ENCODE results near the gene MAP4.

MAP4 gene

GRCh38 chr3:47870702-47871260, 145.4 kb downstream of the MAP4 start:
- no peaks in the 10 kb centered on the region for H3K9me3 ChIP-seq (ENCODE audit: control insufficient read depth, insufficient read depth, low read length)
- no peaks in the 10 kb centered on the region for H4K20me1 ChIP-seq (ENCODE audit: control insufficient read depth, insufficient read depth, low read depth, low read length)
- no peak overlapping the region for H3K4me3 ChIP-seq (ENCODE audit: low read length)
- H3K27ac ChIP-seq (ENCODE audit: low read depth, low read length) = no peak overlapping the region
- no peak for TF ChIP-seq EZH2phosphoT487 (IDR thresholded peaks at IDR 0.05; ENCODE audit: borderline replicate concordance, low read length)
- H3K27me3 ChIP-seq (ENCODE audit: control insufficient read depth, low read length) = no peaks in the 10 kb centered on the region
- no peak overlapping the region for H3K4me2 ChIP-seq (ENCODE audit: low read length)
- H3K79me2 ChIP-seq (ENCODE audit: control insufficient read depth, low read length) = no peaks in the 10 kb centered on the region
- H3K36me3 ChIP-seq (ENCODE audit: control insufficient read depth, low read length) = peaks cover 47% of the 10 kb centered on the region
- H3F3A ChIP-seq (ENCODE audit: control insufficient read depth, insufficient read depth) = no peaks in the 10 kb centered on the region
- H3K4me1 ChIP-seq (ENCODE audit: control insufficient read depth, low read length) = no peaks in the 10 kb centered on the region
- H3K9me2 ChIP-seq (replicated peaks; ENCODE audit: control insufficient read depth, low read length) = no peaks in the 10 kb centered on the region

- TF ChIP-seq CTCF (IDR thresholded peaks at IDR 0.05; ENCODE audit: low read depth, low read length, poor library complexity, severe bottlenecking) (no peak), EZH2phosphoT487 (IDR thresholded peaks at IDR 0.05; ENCODE audit: borderline replicate concordance, low read length) (no peak)
- Histone ChIP-seq H3K4me1 (ENCODE audit: control insufficient read depth, low read length) (no peaks in the 10 kb centered on the region), H4K20me1 (ENCODE audit: control insufficient read depth, insufficient read depth, low read depth, low read length) (no peaks in the 10 kb centered on the region), H3K4me3 (ENCODE audit: low read length) (no peak overlapping the region), H3K9me2 (replicated peaks; ENCODE audit: control insufficient read depth, low read length) (no peaks in the 10 kb centered on the region), H3K4me2 (ENCODE audit: low read length) (no peak overlapping the region), H3K27me3 (ENCODE audit: control insufficient read depth, low read length) (no peaks in the 10 kb centered on the region), H3K79me2 (ENCODE audit: control insufficient read depth, low read length) (no peaks in the 10 kb centered on the region), H3F3A (ENCODE audit: control insufficient read depth, insufficient read depth) (no peaks in the 10 kb centered on the region), H3K9me3 (ENCODE audit: control insufficient read depth, insufficient read depth, low read length) (no peaks in the 10 kb centered on the region), H3K27ac (ENCODE audit: low read depth, low read length) (no peak overlapping the region), H3K36me3 (ENCODE audit: control insufficient read depth, low read length) (peaks cover 47% of the 10 kb centered on the region)
Measured at GRCh38 chr3:47870156-47870555, 146.1 kb downstream of the MAP4 start.

GRCh38 chr3:47868306-47868705, 147.9 kb downstream of the MAP4 start:
- no peaks in the 10 kb centered on the region for H3F3A ChIP-seq (ENCODE audit: control insufficient read depth, insufficient read depth)
- H3K4me3 ChIP-seq (ENCODE audit: low read length) = no peak overlapping the region
- no peak for TF ChIP-seq EZH2phosphoT487 (IDR thresholded peaks at IDR 0.05; ENCODE audit: borderline replicate concordance, low read length)
- no peak overlapping the region for H3K4me2 ChIP-seq (ENCODE audit: low read length)
- no peaks in the 10 kb centered on the region for H3K79me2 ChIP-seq (ENCODE audit: control insufficient read depth, low read length)
- no peaks in the 10 kb centered on the region for H3K4me1 ChIP-seq (ENCODE audit: control insufficient read depth, low read length)
- H3K36me3 ChIP-seq (ENCODE audit: control insufficient read depth, low read length) = peaks cover 45% of the 10 kb centered on the region
- no peaks in the 10 kb centered on the region for H4K20me1 ChIP-seq (ENCODE audit: control insufficient read depth, insufficient read depth, low read depth, low read length)
- H3K27ac ChIP-seq (ENCODE audit: low read depth, low read length) = no peak overlapping the region
- H3K27me3 ChIP-seq (ENCODE audit: control insufficient read depth, low read length) = no peaks in the 10 kb centered on the region
- H3K9me3 ChIP-seq (ENCODE audit: control insufficient read depth, insufficient read depth, low read length) = no peaks in the 10 kb centered on the region
- H3K9me2 ChIP-seq (replicated peaks; ENCODE audit: control insufficient read depth, low read length) = no peaks in the 10 kb centered on the region

GRCh38 chr3:47867451-47868044, 148.7 kb downstream of the MAP4 start:
- H3K36me3 ChIP-seq (ENCODE audit: control insufficient read depth, low read length) = peaks cover 45% of the 10 kb centered on the region
- no peaks in the 10 kb centered on the region for H3F3A ChIP-seq (ENCODE audit: control insufficient read depth, insufficient read depth)
- H3K9me2 ChIP-seq (replicated peaks; ENCODE audit: control insufficient read depth, low read length) = no peaks in the 10 kb centered on the region
- H3K4me2 ChIP-seq (ENCODE audit: low read length) = no peak overlapping the region
- no peak overlapping the region for H3K4me3 ChIP-seq (ENCODE audit: low read length)
- no peak overlapping the region for H3K27ac ChIP-seq (ENCODE audit: low read depth, low read length)
- no peaks in the 10 kb centered on the region for H4K20me1 ChIP-seq (ENCODE audit: control insufficient read depth, insufficient read depth, low read depth, low read length)
- no peaks in the 10 kb centered on the region for H3K9me3 ChIP-seq (ENCODE audit: control insufficient read depth, insufficient read depth, low read length)
- H3K4me1 ChIP-seq (ENCODE audit: control insufficient read depth, low read length) = no peaks in the 10 kb centered on the region
- TF ChIP-seq CTCF (IDR thresholded peaks at IDR 0.05; ENCODE audit: low read depth, low read length, poor library complexity, severe bottlenecking) (no peak), EZH2phosphoT487 (IDR thresholded peaks at IDR 0.05; ENCODE audit: borderline replicate concordance, low read length) (no peak)
- H3K79me2 ChIP-seq (ENCODE audit: control insufficient read depth, low read length) = no peaks in the 10 kb centered on the region
- no peaks in the 10 kb centered on the region for H3K27me3 ChIP-seq (ENCODE audit: control insufficient read depth, low read length)
